ENCODE data around the gene ZNF319.

GRCh38 chr16:57996406-57997175, 3.9 kb downstream of the ZNF319 start:
- TF ChIP-seq CTCF (IDR thresholded peaks at IDR 0.05) (no peak), GTF2I (CRISPR knock-in tag; conservative IDR thresholded peaks at IDR 0.05) (no peak), KAT7 (CRISPR knock-in tag; IDR thresholded peaks at IDR 0.05; ENCODE audit: borderline replicate concordance) (no peak), CBFB (CRISPR knock-in tag; IDR thresholded peaks at IDR 0.05; ENCODE audit: low read depth) (no peak), ZNF281 (CRISPR knock-in tag; IDR thresholded peaks at IDR 0.05) (no peak), MXD4 (CRISPR knock-in tag; IDR thresholded peaks at IDR 0.05; ENCODE audit: borderline replicate concordance) (no peak)
- TF ChIP-seq, protein P1, sequence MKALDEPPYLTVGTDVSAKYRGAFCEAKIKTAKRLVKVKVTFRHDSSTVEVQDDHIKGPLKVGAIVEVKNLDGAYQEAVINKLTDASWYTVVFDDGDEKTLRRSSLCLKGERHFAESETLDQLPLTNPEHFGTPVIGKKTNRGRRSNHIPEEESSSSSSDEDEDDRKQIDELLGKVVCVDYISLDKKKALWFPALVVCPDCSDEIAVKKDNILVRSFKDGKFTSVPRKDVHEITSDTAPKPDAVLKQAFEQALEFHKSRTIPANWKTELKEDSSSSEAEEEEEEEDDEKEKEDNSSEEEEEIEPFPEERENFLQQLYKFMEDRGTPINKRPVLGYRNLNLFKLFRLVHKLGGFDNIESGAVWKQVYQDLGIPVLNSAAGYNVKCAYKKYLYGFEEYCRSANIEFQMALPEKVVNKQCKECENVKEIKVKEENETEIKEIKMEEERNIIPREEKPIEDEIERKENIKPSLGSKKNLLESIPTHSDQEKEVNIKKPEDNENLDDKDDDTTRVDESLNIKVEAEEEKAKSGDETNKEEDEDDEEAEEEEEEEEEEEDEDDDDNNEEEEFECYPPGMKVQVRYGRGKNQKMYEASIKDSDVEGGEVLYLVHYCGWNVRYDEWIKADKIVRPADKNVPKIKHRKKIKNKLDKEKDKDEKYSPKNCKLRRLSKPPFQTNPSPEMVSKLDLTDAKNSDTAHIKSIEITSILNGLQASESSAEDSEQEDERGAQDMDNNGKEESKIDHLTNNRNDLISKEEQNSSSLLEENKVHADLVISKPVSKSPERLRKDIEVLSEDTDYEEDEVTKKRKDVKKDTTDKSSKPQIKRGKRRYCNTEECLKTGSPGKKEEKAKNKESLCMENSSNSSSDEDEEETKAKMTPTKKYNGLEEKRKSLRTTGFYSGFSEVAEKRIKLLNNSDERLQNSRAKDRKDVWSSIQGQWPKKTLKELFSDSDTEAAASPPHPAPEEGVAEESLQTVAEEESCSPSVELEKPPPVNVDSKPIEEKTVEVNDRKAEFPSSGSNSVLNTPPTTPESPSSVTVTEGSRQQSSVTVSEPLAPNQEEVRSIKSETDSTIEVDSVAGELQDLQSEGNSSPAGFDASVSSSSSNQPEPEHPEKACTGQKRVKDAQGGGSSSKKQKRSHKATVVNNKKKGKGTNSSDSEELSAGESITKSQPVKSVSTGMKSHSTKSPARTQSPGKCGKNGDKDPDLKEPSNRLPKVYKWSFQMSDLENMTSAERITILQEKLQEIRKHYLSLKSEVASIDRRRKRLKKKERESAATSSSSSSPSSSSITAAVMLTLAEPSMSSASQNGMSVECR (CRISPR knock-in tag; IDR thresholded peaks at IDR 0.05; ENCODE audit: borderline replicate concordance), result no peak
- TF ChIP-seq, protein P2, sequence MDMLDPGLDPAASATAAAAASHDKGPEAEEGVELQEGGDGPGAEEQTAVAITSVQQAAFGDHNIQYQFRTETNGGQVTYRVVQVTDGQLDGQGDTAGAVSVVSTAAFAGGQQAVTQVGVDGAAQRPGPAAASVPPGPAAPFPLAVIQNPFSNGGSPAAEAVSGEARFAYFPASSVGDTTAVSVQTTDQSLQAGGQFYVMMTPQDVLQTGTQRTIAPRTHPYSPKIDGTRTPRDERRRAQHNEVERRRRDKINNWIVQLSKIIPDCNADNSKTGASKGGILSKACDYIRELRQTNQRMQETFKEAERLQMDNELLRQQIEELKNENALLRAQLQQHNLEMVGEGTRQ (CRISPR knock-in tag; IDR thresholded peaks at IDR 0.05), result no peak
- TF ChIP-seq, protein P3, sequence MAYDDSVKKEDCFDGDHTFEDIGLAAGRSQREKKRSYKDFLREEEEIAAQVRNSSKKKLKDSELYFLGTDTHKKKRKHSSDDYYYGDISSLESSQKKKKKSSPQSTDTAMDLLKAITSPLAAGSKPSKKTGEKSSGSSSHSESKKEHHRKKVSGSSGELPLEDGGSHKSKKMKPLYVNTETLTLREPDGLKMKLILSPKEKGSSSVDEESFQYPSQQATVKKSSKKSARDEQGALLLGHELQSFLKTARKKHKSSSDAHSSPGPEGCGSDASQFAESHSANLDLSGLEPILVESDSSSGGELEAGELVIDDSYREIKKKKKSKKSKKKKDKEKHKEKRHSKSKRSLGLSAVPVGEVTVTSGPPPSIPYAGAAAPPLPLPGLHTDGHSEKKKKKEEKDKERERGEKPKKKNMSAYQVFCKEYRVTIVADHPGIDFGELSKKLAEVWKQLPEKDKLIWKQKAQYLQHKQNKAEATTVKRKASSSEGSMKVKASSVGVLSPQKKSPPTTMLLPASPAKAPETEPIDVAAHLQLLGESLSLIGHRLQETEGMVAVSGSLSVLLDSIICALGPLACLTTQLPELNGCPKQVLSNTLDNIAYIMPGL (CRISPR knock-in tag; IDR thresholded peaks at IDR 0.05), result no peak
- TF ChIP-seq, protein P4, sequence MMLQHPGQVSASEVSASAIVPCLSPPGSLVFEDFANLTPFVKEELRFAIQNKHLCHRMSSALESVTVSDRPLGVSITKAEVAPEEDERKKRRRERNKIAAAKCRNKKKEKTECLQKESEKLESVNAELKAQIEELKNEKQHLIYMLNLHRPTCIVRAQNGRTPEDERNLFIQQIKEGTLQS (CRISPR knock-in tag; conservative IDR thresholded peaks at IDR 0.05), result no peak
- TF ChIP-seq, protein P5, sequence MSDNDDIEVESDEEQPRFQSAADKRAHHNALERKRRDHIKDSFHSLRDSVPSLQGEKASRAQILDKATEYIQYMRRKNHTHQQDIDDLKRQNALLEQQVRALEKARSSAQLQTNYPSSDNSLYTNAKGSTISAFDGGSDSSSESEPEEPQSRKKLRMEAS (CRISPR knock-in tag; IDR thresholded peaks at IDR 0.05), result no peak
